Aorta (tissue), 5 donors: ENCODE data around the gene PBX3. TPM values are rescaled to one million over a fixed set of nuclear protein-coding genes. Genes with fewer than 3 reads are reported as not detected.

ENCODE experiments used
- ATAC-seq: fragments of 200-7000 bp; cut with Tn5 transposase; one replicate; pipeline ENCODE4 v1.9.1; 2022; ENCODE audit warnings: moderate library complexity; ENCODE audit not compliant: low FRiP score
- DNase-seq, 2 donors: peaks; one replicate each; pipeline ENCODE4 v3.0.0-alpha.2; 2020
- H3K27ac ChIP-seq, 2 donors: one replicate each; pipeline ENCODE4 v1.5.1; 2013; ENCODE audit warnings: low read length in 2 of 2, mild to moderate bottlenecking in 2 of 2, moderate library complexity in 2 of 2, control low read depth in 1 of 2, inconsistent platforms in 1 of 2, low read depth in 1 of 2
- H3K27me3 ChIP-seq, 2 donors: one replicate each; pipeline ENCODE4 v1.6.1; 2013; ENCODE audit warnings: control low read depth in 1 of 2, low read length in 1 of 2, mild to moderate bottlenecking in 1 of 2, moderate library complexity in 1 of 2; ENCODE audit not compliant: insufficient read depth in 2 of 2, control insufficient read depth in 1 of 2
- H3K36me3 ChIP-seq, 2 donors: one replicate each; pipeline ENCODE4 v1.6.1; 2013; ENCODE audit warnings: control low read depth in 1 of 2, low read length in 1 of 2, mild to moderate bottlenecking in 1 of 2; ENCODE audit not compliant: insufficient read depth in 2 of 2, control insufficient read depth in 1 of 2
- H3K4me1 ChIP-seq, 2 donors: one replicate each; pipeline ENCODE4 v1.6.1; 2013; ENCODE audit warnings: low read length in 2 of 2, control low read depth in 1 of 2, mild to moderate bottlenecking in 1 of 2, moderate library complexity in 1 of 2; ENCODE audit not compliant: insufficient read depth in 2 of 2, control insufficient read depth in 1 of 2
- H3K4me3 ChIP-seq, 2 donors: one replicate each; pipeline ENCODE4 v1.5.1; 2013; ENCODE audit warnings: low read length in 2 of 2, control low read depth in 1 of 2, mild to moderate bottlenecking in 1 of 2
- H3K9me3 ChIP-seq: one replicate; pipeline ENCODE4 v1.6.1; 2013; ENCODE audit warnings: mild to moderate bottlenecking, low read length; ENCODE audit not compliant: control insufficient read depth
- WGBS, 2 donors: extraction: QIAGEN DNeasy Blood & Tissue Kit; methylation state at CpG; one replicate each; pipeline ENCODE4 v1.1.7; 2013; 5-methylcytosine and 5-hydroxymethylcytosine counted together
- intact Hi-C, 2 donors: fragments of 100-400 bp; cut with DNase I; formaldehyde crosslinking; loops; one replicate each; pipeline versions ENCODE4 v1.14.2 to v1.15.0; 2022
- polyA plus RNA-seq, 2 donors: library from polyadenylated mRNA; stranded (reverse); fragments of 200-250 nt; gene quantifications; one replicate each; pipeline ENCODE4 v1.2.3, GENCODE V29; 2013
- total RNA-seq, 2 donors: library from RNA; stranded (reverse); fragmentation: NEBNext Ultra II Directional; extraction: Animal tissue kit (Norgen Biotek cat#: 25700); gene quantifications; one replicate each; pipeline ENCODE4 v1.2.1, GENCODE V29; 2021
- donor health status: healthy with polysubstance abuse.
- donor health status: Bipolar disorder and iron deficiency.
- donor health status: DM: no; HTN: no; CAD: no.
- donor health status: DM: no; HTN: no; CAD: no.
- donor health status: DM: yes; HTN: yes; CAD: no.

The PBX3 gene
- total and polyA plus RNA-seq, 4 donors, result 10.3 to 44.7 (median 18.8) TPM

DNA sequence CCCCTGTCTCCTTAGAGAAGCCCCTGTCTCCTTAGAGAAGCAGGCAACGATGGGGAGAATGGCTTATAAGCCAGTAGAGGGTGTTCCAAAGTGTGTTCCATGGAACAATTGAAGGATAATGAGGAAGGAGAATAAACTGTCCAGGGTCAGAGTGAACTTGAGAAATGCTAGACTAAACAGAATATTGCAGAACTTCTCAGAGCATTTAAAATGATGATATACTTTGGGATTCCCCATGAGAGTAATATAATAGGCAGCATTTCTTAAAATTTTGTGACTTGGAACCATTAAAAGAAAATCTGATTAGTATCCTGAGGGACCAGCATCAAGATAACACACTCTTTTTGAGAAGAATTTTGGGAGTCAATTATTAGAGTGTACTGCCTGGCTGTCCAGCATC lies 116.8 kb downstream of the PBX3 start:
- no peak for DNase-seq
- no peak overlapping the region for H3K4me3 ChIP-seq
- H3K27ac ChIP-seq, result no peak overlapping the region
- ATAC-seq, result no peak
- no peaks in the 10 kb centered on the region for H3K9me3 ChIP-seq
- intact Hi-C loops, result no loop called here
- H3K27me3 ChIP-seq, result no peaks in the 10 kb centered on the region
- WGBS, 2 donors, result 77 to 79% methylated on average over 1 of the region's 1 CpG
- H3K36me3 ChIP-seq, result no peaks in the 10 kb centered on the region
- H3K4me1 ChIP-seq, result no peaks in the 10 kb centered on the region

DNA sequence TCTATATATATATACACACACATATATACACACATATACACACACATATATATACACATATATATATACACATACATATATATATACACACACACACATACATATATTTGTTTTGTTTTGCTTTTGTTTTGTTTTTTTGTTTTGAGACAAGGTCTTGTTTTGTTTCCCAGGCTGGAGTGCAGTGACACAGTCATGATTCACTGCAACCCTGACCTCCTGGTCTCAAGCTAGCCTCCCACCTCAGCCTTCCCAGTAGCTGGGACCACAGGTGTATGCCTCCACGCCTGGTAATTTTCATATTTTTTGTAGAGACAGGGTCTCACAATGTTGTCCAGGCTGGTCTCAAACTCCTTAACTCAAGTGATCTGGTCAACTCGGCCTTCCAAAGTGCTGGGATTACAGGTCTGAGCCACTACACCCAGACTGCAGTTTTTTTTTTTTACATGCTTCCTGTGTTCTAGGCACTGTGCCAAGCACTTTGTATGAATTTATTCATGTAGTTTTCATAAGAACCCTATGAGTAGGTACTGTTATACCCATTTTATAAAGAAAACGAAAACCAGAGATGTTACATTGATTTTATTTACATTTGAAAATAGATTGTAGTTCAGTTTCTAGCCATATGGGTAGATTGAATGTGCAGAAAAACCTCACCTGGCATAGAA lies 120.7 kb downstream of the PBX3 start:
- H3K4me3 ChIP-seq, result no peak overlapping the region
- WGBS, 2 donors, result 78 to 79% methylated on average over 3 of the region's 3 CpGs

DNA sequence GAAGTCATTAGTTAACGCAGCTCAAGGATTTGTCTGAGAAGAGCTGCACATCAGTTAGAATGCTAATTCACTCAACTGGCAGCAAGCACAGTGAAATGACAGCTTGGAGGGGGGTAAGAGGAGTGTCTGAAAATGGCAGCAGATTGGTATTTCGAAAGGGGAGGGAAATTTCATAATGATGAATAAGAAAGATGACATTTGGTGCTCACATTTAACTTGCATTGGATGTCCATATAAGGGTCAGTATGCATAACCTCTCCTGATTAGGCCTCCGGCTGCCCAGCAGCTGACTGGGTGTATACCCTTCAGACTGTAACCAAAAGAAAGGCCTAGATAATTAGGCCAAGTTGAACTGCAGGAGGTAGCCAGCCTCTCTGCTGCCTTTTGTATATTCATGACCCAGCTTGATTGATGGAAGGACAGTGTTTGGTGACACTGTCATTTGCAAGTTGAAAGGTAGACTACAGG lies 131.0 kb downstream of the PBX3 start:
- H3K4me3 ChIP-seq, result no peak overlapping the region
- H3K36me3 ChIP-seq, result no peaks in the 10 kb centered on the region
- no peaks in the 10 kb centered on the region for H3K9me3 ChIP-seq
- peaks cover 0 to 2% of the 10 kb centered on the region in 2 donors for H3K4me1 ChIP-seq
- no peak for ATAC-seq
- WGBS, 2 donors, result 92% methylated on average over 3 of the region's 3 CpGs
- intact Hi-C loops, result no loop called here
- no peaks in the 10 kb centered on the region for H3K27me3 ChIP-seq
- H3K27ac ChIP-seq, result no peak overlapping the region
- no peak for DNase-seq

More for the DNA sequence above, 120.7 kb downstream of the PBX3 start:
- H3K36me3 ChIP-seq, result no peaks in the 10 kb centered on the region
- no peaks in the 10 kb centered on the region for H3K4me1 ChIP-seq
- DNase-seq, result no peak
- no peak overlapping the region for H3K27ac ChIP-seq
- no peaks in the 10 kb centered on the region for H3K27me3 ChIP-seq
- no peaks in the 10 kb centered on the region for H3K9me3 ChIP-seq
- ATAC-seq, result no peak
- intact Hi-C loops, result no loop called here

DNA sequence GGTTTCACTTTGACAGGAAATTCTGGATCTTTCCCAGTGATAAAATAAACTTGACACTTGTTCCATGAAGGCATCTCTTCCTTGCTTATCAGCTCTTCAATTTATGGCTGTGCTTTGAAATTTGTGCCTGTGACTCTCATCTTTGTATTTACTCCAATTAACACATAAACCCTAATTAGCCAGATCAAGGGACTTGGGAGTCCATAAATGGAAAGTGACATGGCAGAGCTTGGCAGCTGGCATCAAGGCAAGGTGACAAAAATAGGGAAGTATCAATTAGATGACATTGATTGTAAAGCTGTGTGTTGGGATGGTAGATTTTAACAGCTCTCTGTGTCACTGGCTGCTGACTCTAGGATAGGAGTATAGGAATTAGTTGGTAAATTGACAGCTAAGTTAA lies 133.9 kb downstream of the PBX3 start:
- intact Hi-C loops, result no loop called here
- H3K4me1 ChIP-seq, result peaks cover 0 to 2% of the 10 kb centered on the region in 2 donors
- ATAC-seq (no peak), DNase-seq (no peak)
- H3K27me3 ChIP-seq, result no peaks in the 10 kb centered on the region
- H3K27ac ChIP-seq, result no peak overlapping the region
- no peaks in the 10 kb centered on the region for H3K9me3 ChIP-seq
- H3K4me3 ChIP-seq, result no peak overlapping the region
- no peaks in the 10 kb centered on the region for H3K36me3 ChIP-seq

DNA sequence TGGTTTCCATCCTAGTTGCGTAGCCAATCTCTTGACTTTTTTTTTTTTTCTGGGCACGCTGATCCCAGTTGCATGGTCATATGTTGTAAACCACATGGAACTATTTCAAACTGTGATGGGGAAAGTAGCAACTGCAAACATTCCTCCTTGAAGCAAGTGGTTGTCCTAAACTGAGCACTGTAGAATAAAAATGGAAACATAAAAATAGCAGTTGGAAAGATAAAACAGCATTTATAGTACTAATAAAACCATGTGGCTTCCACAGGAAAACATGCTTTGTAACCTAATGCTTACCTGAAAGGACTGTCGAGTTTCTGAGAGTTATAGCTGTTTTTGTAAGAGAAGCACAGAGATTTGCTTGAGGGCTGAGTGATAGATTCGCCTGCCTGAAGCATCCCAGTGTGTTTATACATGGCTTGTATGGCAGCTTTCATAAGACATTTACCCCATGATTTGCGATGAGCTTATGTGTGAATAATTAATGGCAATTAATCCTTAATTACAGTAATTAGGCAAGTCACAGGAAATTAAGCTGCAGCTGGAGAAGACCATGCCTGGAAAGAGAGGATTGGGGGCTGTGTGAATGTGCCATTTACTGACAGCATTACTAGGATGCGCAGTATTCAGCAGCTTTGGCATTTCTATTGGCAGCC lies 136.5 kb downstream of the PBX3 start:
- Histone ChIP-seq H3K9me3 (no peaks in the 10 kb centered on the region), H3K4me3 (no peak overlapping the region), H3K4me1 (peaks cover 0 to 2% of the 10 kb centered on the region in 2 donors), H3K36me3 (no peaks in the 10 kb centered on the region), H3K27me3 (no peaks in the 10 kb centered on the region), H3K27ac (no peak overlapping the region)
- intact Hi-C loops, result no loop called here
- ATAC-seq, result no peak
- WGBS, 2 donors, result 89 to 90% methylated on average over 6 of the region's 6 CpGs
- no peak for DNase-seq

DNA sequence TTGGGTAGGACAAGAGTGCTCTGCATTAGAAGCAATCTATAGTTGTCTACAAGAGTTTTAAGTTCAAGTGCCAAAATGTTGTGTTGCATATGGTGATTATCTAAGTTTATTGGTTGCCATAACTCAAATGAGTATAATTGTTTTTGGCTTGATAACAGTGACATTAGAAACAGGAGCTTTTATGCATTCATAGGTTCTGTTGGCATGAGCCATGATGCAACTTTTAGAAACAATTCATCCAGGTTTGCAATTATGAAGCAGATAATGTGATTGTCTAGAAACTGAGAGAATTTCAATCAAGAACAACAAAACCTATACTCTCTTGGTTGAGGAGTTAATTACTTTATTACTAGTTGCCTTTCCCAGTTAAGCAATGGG lies 137.0 kb downstream of the PBX3 start:
- no peaks in the 10 kb centered on the region for H3K27me3 ChIP-seq
- H3K27ac ChIP-seq, result no peak overlapping the region
- no peak overlapping the region for H3K4me3 ChIP-seq
- intact Hi-C loops, result no loop called here
- H3K36me3 ChIP-seq, result no peaks in the 10 kb centered on the region
- H3K9me3 ChIP-seq, result no peaks in the 10 kb centered on the region
- ATAC-seq (no peak), DNase-seq (no peak)
- peaks cover 0 to 2% of the 10 kb centered on the region in 2 donors for H3K4me1 ChIP-seq

DNA sequence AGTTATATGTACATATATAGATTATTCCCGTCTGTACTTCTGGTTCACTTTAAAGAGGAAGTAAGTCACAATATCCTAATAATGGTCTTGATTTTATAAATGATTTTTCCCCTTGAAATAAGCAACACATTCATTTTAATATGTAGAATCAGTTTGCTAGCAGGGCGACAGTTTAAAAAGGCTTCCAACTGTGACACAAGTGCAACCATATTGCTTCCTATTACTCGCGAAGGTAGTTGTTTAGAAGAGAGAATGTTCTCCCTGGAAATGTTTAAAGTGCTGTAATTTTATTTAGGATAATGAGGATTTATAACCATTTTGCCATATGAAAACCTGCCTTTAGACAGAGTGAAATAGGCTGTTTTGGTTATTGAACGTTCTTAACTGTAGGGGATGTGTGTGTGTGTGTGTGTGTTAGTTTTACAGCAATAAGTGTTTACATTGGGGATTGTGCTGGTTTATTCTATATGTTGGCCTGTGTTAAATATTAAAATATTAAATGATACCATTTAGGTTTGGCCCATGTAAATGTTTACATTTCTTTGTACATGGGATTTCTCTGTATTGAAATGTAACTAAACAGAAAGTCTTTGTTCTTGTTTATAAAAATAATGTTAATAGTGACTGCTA lies 138.3 kb downstream of the PBX3 start:
- H3K36me3 ChIP-seq, result no peaks in the 10 kb centered on the region
- peaks cover 0 to 2% of the 10 kb centered on the region in 2 donors for H3K4me1 ChIP-seq
- no peak overlapping the region for H3K27ac ChIP-seq
- H3K27me3 ChIP-seq, result no peaks in the 10 kb centered on the region
- no peak overlapping the region for H3K4me3 ChIP-seq
- WGBS, 2 donors, result 96 to 97% methylated on average over 5 of the region's 5 CpGs
- H3K9me3 ChIP-seq, result no peaks in the 10 kb centered on the region
- DNase-seq (no peak), ATAC-seq (no peak)
- intact Hi-C loops, result no loop called here

DNA sequence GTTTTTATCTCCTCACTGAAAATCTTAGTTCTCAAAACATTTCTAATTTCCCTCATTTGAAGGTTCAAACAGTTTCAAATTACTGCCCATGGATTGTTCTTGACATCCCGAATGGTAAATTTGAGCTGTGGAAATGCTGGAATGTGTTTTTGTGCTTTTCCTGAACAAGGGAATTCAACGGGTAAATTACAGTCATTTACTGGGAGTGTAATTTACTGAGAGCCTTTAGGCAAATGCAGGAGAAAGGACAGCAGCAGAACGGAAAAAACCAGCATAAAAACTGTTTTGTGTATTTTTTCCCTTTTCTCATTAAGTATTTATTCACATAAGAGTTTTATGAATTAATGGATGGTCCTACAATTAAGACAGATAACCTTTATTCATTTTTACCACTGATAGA lies 139.2 kb downstream of the PBX3 start:
- H3K9me3 ChIP-seq, result no peaks in the 10 kb centered on the region
- intact Hi-C loops, result no loop called here
- no peaks in the 10 kb centered on the region for H3K27me3 ChIP-seq
- ATAC-seq, result no peak
- H3K4me3 ChIP-seq, result no peak overlapping the region
- DNase-seq, result no peak
- 92 to 95% methylated on average over 3 of the region's 3 CpGs for WGBS, 2 donors
- H3K27ac ChIP-seq, result no peak overlapping the region
- no peaks in the 10 kb centered on the region for H3K4me1 ChIP-seq
- H3K36me3 ChIP-seq, result no peaks in the 10 kb centered on the region

DNA sequence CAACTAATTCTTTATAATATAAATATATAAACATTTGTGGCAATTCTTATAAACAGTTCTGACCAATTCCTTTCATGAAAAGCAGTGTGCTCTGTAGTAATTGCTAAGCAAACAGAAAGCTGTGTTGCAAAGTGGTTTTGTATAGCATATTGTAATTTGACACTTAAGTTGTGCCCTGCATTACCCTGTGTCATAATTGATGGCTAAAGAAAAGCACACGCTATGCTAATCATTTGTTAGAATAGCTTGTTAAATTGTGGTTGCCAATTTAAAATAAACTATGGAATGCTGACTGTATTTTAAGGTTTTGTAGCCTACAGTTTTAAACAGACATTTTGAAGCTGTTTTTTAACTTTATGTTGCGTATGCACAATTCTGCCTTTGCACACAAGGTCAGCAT lies 140.0 kb downstream of the PBX3 start:
- Histone ChIP-seq H3K27me3 (no peaks in the 10 kb centered on the region), H3K4me3 (no peak overlapping the region), H3K36me3 (no peaks in the 10 kb centered on the region), H3K27ac (no peak overlapping the region), H3K4me1 (no peaks in the 10 kb centered on the region), H3K9me3 (no peaks in the 10 kb centered on the region)
- intact Hi-C loops, result no loop called here
- no peak for ATAC-seq
- WGBS, 2 donors, result 93 to 96% methylated on average over 2 of the region's 2 CpGs
- no peak for DNase-seq
